ENCODE measurements around the gene COPE. TPM values are rescaled to one million over a fixed set of nuclear protein-coding genes. Genes with fewer than 3 reads are reported as not detected.

Gene COPE
- total and polyA plus RNA-seq, 2 of the 8 experiments (the other 6 are each of a cell fraction or from before 2014, with no cell fraction given), result 178 to 356 TPM

DNA sequence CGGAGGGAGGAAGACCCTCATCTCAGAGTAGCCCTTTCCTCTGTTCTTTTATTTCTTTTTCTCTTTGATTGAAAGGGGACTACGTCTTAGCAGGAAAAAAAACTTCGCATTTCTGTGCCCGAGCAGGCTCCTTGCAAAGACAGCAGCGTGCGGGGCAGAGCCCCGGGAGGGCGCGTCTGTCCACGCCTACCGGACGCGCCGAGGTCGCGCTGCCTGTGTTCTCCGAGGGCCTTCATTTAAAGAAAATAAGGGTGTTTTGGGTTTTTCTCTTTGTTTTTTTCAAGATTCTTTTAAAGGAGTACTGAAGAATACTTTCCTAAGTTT is 52.4 kb downstream of the COPE start:
- Histone ChIP-seq H3K23me2 (ENCODE audit: low read depth, low read length) (peaks cover 4% of the 10 kb centered on the region; the same call in 1 of the 2 replicates), H2AK5ac (ENCODE audit: low read depth, low read length) (no peak overlapping the region), H3K23ac (ENCODE audit: insufficient read length) (no peak overlapping the region), H3K9ac (replicated peaks in 1 of 4; ENCODE audit: extremely low read depth in 1 of 4, low read depth in 3 of 4, low read length in 3 of 4) (no peak overlapping the region), H2BK5ac (ENCODE audit: low read depth, low read length) (no peak overlapping the region), H3K14ac (ENCODE audit: insufficient read length) (no peak overlapping the region), H3K9me3 (ENCODE audit: insufficient read depth in 2 of 2, low read depth in 1 of 2, low read length in 1 of 2) (no peaks in the 10 kb centered on the region), H2AFZ (ENCODE audit: low read length) (no peak overlapping the region), H2BK20ac (ENCODE audit: low read length) (no peak overlapping the region), H4K91ac (replicated peaks; ENCODE audit: insufficient read length, low read length) (no peak overlapping the region), H3K18ac (ENCODE audit: extremely low read depth, low read length) (no peak overlapping the region), H3K4me3 (ENCODE audit: extremely low read depth in 1 of 4, insufficient read depth in 2 of 4, low read depth in 3 of 4, low read length in 4 of 4) (no peak overlapping the region), H3K36me3 (ENCODE audit: control insufficient read depth in 2 of 4, insufficient read depth in 4 of 4, low read length in 3 of 4) (peaks cover 16 to 40% (median 29%) of the 10 kb centered on the region in 4 experiments), H3K27ac (ENCODE audit: low read depth, low read length) (no peak overlapping the region), H3K56ac (replicated peaks; ENCODE audit: insufficient read length, low read depth, low read length) (no peak overlapping the region), H4K8ac (ENCODE audit: extremely low read depth, insufficient read depth, low read length) (peak overlapping the region; percentile 35; the same call in 1 of the 2 replicates), H3K4ac (replicated peaks; ENCODE audit: insufficient read length, low read depth, low read length) (no peak overlapping the region), H3K27me3 (replicated peaks in 1 of 4; ENCODE audit: control insufficient read depth in 3 of 4, extremely low read depth in 1 of 4, insufficient read depth in 3 of 4, low read length in 3 of 4) (peaks cover 0 to 2% (median 0%) of the 10 kb centered on the region in 4 experiments; a peak in 1 of 7 replicates), H3K4me1 (replicated peaks in 1 of 4; ENCODE audit: control insufficient read depth in 3 of 4, insufficient read depth in 4 of 4, low read length in 3 of 4) (peaks cover 0 to 13% (median 4%) of the 10 kb centered on the region in 4 experiments; a peak in 4 of 7 replicates), H3K79me1 (ENCODE audit: low read depth, low read length) (no peaks in the 10 kb centered on the region; the same call in 1 of the 2 replicates), H4K5ac (ENCODE audit: insufficient read length, low read depth, low read length) (no peak overlapping the region), H2BK120ac (replicated peaks; ENCODE audit: low read depth, low read length) (no peak overlapping the region), H3K79me2 (ENCODE audit: control insufficient read depth in 1 of 2, insufficient read depth in 2 of 2, low read length in 2 of 2) (no peaks in the 10 kb centered on the region), H4K20me1 (replicated peaks in 1 of 2; ENCODE audit: control insufficient read depth in 1 of 2, insufficient read depth in 2 of 2, low read length in 2 of 2) (peaks cover 5 to 22% of the 10 kb centered on the region in 2 experiments), H2BK15ac (ENCODE audit: low read length) (no peak overlapping the region), H3K4me2 (ENCODE audit: insufficient read depth in 1 of 2, low read depth in 2 of 2, low read length in 2 of 2) (no peak overlapping the region), H2BK12ac (ENCODE audit: low read depth, low read length) (no peak overlapping the region)
- no peak for DNase-seq (ENCODE audit: low read depth in 1 of 2, low spot score in 2 of 2)
- ChIA-PET POLR2A (ENCODE audit: partially characterized antibody) (interaction anchor here (0.9 to 1.3 kb wide), 4 partner anchors 22 to 120 kb away, joined by 3 to 4 read pairs (median 4); no protein-coding TSS in a partner anchor), CTCF (ENCODE audit: partially characterized antibody) (interaction anchor here (0.9 to 15.1 kb wide), 27 partner anchors 11 to 806 kb away, joined by 3 to 247 read pairs (median 3); no protein-coding TSS in a partner anchor)
- no peak for FAIRE-seq
- WGBS, 2 experiments (ENCODE audit: extremely low coverage in 1 of 2, insufficient coverage in 1 of 2, insufficient read length in 1 of 2, insufficient replicate concordance in 2 of 2, low coverage in 1 of 2, low lambda C conversion rate in 2 of 2, missing lambda C conversion rate in 1 of 2), result 86% methylated on average over 17 of the region's 17 CpGs; no CpG with 5 or more reads in 1 of the 2 experiments
- TF ChIP-seq RFX5 (IDR thresholded peaks at IDR 0.05; ENCODE audit: borderline replicate concordance, low read depth, low read length), result no peak
- TF ChIP-seq TCF12 (IDR thresholded peaks at IDR 0.05; ENCODE audit: low read depth, low read length), result no peak
- TF ChIP-seq POU5F1 (IDR thresholded peaks at IDR 0.05; ENCODE audit: low read depth, low read length), result no peak
- TF ChIP-seq RBBP5 (IDR thresholded peaks at IDR 0.05; ENCODE audit: borderline replicate concordance, low read depth, low read length), result no peak
- TF ChIP-seq CHD1 (IDR thresholded peaks at IDR 0.05; ENCODE audit: low read depth, low read length), result no peak
- no peak for TF ChIP-seq TAF1 (IDR thresholded peaks at IDR 0.05; ENCODE audit: low read depth, low read length)
- TF ChIP-seq SIRT6 (IDR thresholded peaks at IDR 0.05; ENCODE audit: low read length), result no peak
- TF ChIP-seq ZNF274 (IDR thresholded peaks at IDR 0.05; ENCODE audit: borderline replicate concordance, extremely low read depth, low read length), result no peak
- TF ChIP-seq, protein P1, sequence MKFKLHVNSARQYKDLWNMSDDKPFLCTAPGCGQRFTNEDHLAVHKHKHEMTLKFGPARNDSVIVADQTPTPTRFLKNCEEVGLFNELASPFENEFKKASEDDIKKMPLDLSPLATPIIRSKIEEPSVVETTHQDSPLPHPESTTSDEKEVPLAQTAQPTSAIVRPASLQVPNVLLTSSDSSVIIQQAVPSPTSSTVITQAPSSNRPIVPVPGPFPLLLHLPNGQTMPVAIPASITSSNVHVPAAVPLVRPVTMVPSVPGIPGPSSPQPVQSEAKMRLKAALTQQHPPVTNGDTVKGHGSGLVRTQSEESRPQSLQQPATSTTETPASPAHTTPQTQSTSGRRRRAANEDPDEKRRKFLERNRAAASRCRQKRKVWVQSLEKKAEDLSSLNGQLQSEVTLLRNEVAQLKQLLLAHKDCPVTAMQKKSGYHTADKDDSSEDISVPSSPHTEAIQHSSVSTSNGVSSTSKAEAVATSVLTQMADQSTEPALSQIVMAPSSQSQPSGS (IDR thresholded peaks at IDR 0.05; ENCODE audit: low read length), result no peak
- TF ChIP-seq RAD21 (IDR thresholded peaks at IDR 0.05 in 1 of 2, conservative IDR thresholded peaks at IDR 0.05 in 1 of 2; ENCODE audit: low read depth in 2 of 2, low read length in 2 of 2), result no peak
- no peak for TF ChIP-seq PHF8 (conservative IDR thresholded peaks at IDR 0.05; ENCODE audit: low read depth, low read length)
- no peak for TF ChIP-seq SP2 (IDR thresholded peaks at IDR 0.05; ENCODE audit: low read length)
- TF ChIP-seq TBP (IDR thresholded peaks at IDR 0.05; ENCODE audit: low read depth, low read length), result no peak
